CD4-positive, alpha-beta memory T cell (primary cell): ENCODE measurements around the gene S100A1. TPM values are rescaled to one million over a fixed set of nuclear protein-coding genes. Genes with fewer than 3 reads are reported as not detected.
"Not testable (repeated sequence)": the region's sequence is repeated elsewhere in the genome, so short reads cannot be mapped to it uniquely, and the experiment has no call there.

Experiments
- CTCF ChIA-PET: fragments of 350-600 bp; sonication (Branson Sonifier 250); formaldehyde crosslinking; loops from one replicate; lab custom pipeline; 2021; ENCODE audit warnings: inconsistent platforms; ENCODE audit not compliant: partially characterized antibody; lab: Charles Lee
- POLR2A ChIA-PET: fragments of 350-600 bp; sonication (Branson Sonifier 250); formaldehyde crosslinking; loops from one replicate; lab custom pipeline; 2021; ENCODE audit not compliant: partially characterized antibody; lab: Charles Lee
- DNase-seq, 5 donors: peaks; one replicate each; pipeline versions ENCODE4 v3.0.0 to v3.0.0-alpha.2; 2020 to 2022; ENCODE audit warnings: mixed read lengths in 1 of 5
- H3K27ac ChIP-seq: one replicate; pipeline ENCODE4 v1.7.0; 2013; ENCODE audit warnings: low read depth, low read length
- H3K27me3 ChIP-seq: 2 replicates; pipeline ENCODE4 v1.7.0; 2013; ENCODE audit warnings: mild to moderate bottlenecking, low read length, moderate library complexity; ENCODE audit not compliant: insufficient read depth
- H3K36me3 ChIP-seq: 2 replicates; pipeline ENCODE4 v1.7.0; 2013; ENCODE audit warnings: mild to moderate bottlenecking, low read length, moderate library complexity; ENCODE audit not compliant: insufficient read depth
- H3K4me1 ChIP-seq: 2 replicates; pipeline ENCODE4 v1.7.0; 2013; ENCODE audit warnings: mild to moderate bottlenecking, low read length, moderate library complexity; ENCODE audit not compliant: insufficient read depth
- H3K4me3 ChIP-seq, 2 donors: one replicate each; pipeline ENCODE4 v1.7.0; 2013; ENCODE audit warnings: low read length in 2 of 2, mild to moderate bottlenecking in 1 of 2
- H3K9me3 ChIP-seq, 2 donors: one replicate each; pipeline ENCODE4 v1.7.0; 2013; ENCODE audit warnings: low read length in 2 of 2, control low read depth in 1 of 2; ENCODE audit not compliant: control insufficient read depth in 1 of 2
- H3K27ac Mint-ChIP-seq, 7 donors: one replicate each; pipeline ENCODE4 v1.8.0; 2020 to 2021; ENCODE audit warnings: mixed read lengths in 7 of 7, mild to moderate bottlenecking in 6 of 7, inconsistent platforms in 3 of 7, moderate library complexity in 3 of 7
- H3K27me3 Mint-ChIP-seq, 2 donors: one replicate each; pipeline ENCODE4 v1.8.0; 2020 to 2021; ENCODE audit warnings: mixed read lengths in 2 of 2
- H3K36me3 Mint-ChIP-seq, 2 donors: one replicate each; pipeline ENCODE4 v1.8.0; 2020 to 2021; ENCODE audit warnings: mixed read lengths in 2 of 2, inconsistent platforms in 1 of 2, mild to moderate bottlenecking in 1 of 2
- H3K4me1 Mint-ChIP-seq, 4 donors: one replicate each; pipeline ENCODE4 v1.8.0; 2020 to 2021; ENCODE audit warnings: mixed read lengths in 4 of 4, mild to moderate bottlenecking in 1 of 4
- H3K4me3 Mint-ChIP-seq, 8 donors: one replicate each; pipeline ENCODE4 v1.8.0; 2020 to 2021; ENCODE audit warnings: mixed read lengths in 8 of 8, mild to moderate bottlenecking in 7 of 8, moderate library complexity in 6 of 8, inconsistent platforms in 3 of 8
- H3K9me3 Mint-ChIP-seq, 8 donors: one replicate each; pipeline ENCODE4 v1.8.0; 2020 to 2021; ENCODE audit warnings: mixed read lengths in 8 of 8, mild to moderate bottlenecking in 5 of 8, inconsistent platforms in 3 of 8, moderate library complexity in 1 of 8
- intact Hi-C: fragments of 100-400 bp; cut with micrococcal nuclease; formaldehyde crosslinking; loops from one replicate; pipeline ENCODE4 v1.15.1; 2023
- polyA plus RNA-seq, 2 donors: library from polyadenylated mRNA; unstranded; fragments of 300-500 nt; fragmentation: Illumina TruSeq; gene quantifications; one replicate each; pipeline ENCODE4 v1.2.3, GENCODE V29; 2021
- total RNA-seq, 2 experiments: library from RNA; stranded (reverse); gene quantifications; one replicate each; pipeline ENCODE4 v1.2.3, GENCODE V29; 2021

The S100A1 gene
- total and polyA plus RNA-seq, 4 experiments from 2014 or later: not detected

- intact Hi-C loops: no loop called here
- peak overlapping the region in 2 of 7 donors; percentile 68 to 72 for H3K27ac Mint-ChIP-seq
- Histone ChIP-seq H3K27me3 (no peaks in the 10 kb centered on the region), H3K36me3 (peaks cover 70% of the 10 kb centered on the region), H3K4me1 (peaks cover 26% of the 10 kb centered on the region), H3K27ac (peak overlapping the region; percentile 6), H3K4me3 (no peak overlapping the region), H3K9me3 (no peaks in the 10 kb centered on the region)
- H3K9me3 Mint-ChIP-seq: no peaks in the 10 kb centered on the region
- peaks cover 11 to 15% (median 13%) of the 10 kb centered on the region in 4 donors for H3K4me1 Mint-ChIP-seq
- no peaks in the 10 kb centered on the region for H3K27me3 Mint-ChIP-seq
- POLR2A ChIA-PET: interaction anchor here (1.1 to 2.2 kb wide), 2 partner anchors 9 to 33 kb away, joined by 5 read pairs; partner anchors contain the start of genes CHTOP and SNAPIN
- CTCF ChIA-PET: interaction anchor here (0.9 kb wide), 1 partner anchor 156 kb away, joined by 3 read pairs; no protein-coding TSS in a partner anchor
- no peak overlapping the region for H3K4me3 Mint-ChIP-seq
- no peak for DNase-seq
- H3K36me3 Mint-ChIP-seq: peaks cover 54 to 63% of the 10 kb centered on the region in 2 donors
Measured at GRCh38 chr1:153667439-153667838, 39.2 kb downstream of the S100A1 start.

DNA sequence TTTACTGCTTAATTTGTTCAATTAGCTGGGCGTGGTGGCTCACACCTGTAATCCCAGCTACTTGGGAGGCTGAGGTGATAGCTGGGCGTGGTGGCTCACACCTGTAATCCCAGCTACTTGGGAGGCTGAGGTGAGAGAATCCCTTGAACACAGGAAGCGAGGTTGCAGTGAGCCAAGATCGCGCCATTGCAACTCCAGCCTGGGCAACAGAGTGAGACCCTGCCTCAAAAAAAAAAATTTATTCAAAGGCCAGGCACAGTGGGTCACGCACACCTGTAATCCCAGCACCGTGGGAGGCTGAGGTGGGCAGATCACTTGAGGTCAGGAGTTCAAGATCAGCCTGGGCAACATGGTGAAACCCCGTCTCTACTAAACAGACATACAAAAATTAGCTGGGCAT, 40.4 kb downstream of the S100A1 start:
- Mint-ChIP-seq H3K36me3 (peaks cover 48 to 51% of the 10 kb centered on the region in 2 donors), H3K27ac (peak overlapping the region in 5 of 7 donors; percentile 32 to 68 (median 64)), H3K4me3 (peak overlapping the region in 6 of 8 donors; percentile 61 to 73 (median 69)), H3K4me1 (peaks cover 11 to 16% (median 13%) of the 10 kb centered on the region in 4 donors)
- DNase-seq, H3K9me3 ChIP-seq, H3K27ac ChIP-seq, intact Hi-C loops, H3K4me3 ChIP-seq, H3K27me3 ChIP-seq, H3K9me3 Mint-ChIP-seq, H3K27me3 Mint-ChIP-seq: not testable (repeated sequence)
- ChIA-PET POLR2A (interaction anchor here (0.7 to 2.2 kb wide), 3 partner anchors 10 to 136 kb away, joined by 3 to 7 read pairs (median 5); partner anchors contain the start of genes CHTOP and SNAPIN), CTCF (interaction anchor here (1.1 kb wide), 1 partner anchor 9 kb away, joined by 3 read pairs; no protein-coding TSS in a partner anchor)
- H3K36me3 ChIP-seq: peaks cover 58% of the 10 kb centered on the region
- H3K4me1 ChIP-seq: peaks cover 26% of the 10 kb centered on the region

GRCh38 chr1:153669606-153670005, 41.4 kb downstream of the S100A1 start:
- intact Hi-C loops: loop anchor here (2.0 kb wide), 3 partner anchors 137 to 939 kb away; partner anchors contain the start of genes ADAR and GATAD2B
- peak overlapping the region in 1 of 7 donors; percentile 83 for H3K27ac Mint-ChIP-seq

DNA sequence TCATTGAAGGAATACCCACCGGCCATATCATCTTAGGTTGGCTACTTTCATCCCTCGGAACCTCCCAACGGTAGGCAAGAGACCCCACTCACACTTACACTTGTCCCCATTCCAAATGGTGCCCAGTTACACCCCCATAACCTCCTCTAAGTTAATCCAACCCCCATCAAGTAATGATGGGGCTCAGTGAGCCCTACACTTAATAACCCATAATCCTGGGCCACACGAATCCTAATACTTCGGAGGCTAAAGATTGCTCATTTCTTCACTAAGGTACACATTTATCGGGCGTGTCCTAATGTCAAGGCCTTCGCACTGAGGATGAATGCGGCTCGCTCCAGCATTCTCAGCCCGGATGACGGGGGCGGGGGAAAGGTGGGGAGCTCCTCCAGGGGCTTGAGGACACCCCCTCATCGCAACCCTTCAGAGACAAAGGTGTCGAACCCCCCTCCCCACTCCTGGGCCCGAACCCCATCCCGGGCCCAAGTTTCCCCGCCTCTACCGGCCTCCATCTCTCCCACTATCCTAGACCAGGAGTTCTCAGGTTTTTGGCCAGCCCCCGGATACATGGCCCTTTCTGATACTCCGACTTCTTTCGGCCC, 42.1 kb downstream of the S100A1 start:
- POLR2A ChIA-PET: interaction anchor here (0.5 to 3.4 kb wide), 9 partner anchors 11 to 321 kb away, joined by 3 to 37 read pairs (median 6); partner anchors contain the start of genes CHTOP, INTS3, RPS27 and SNAPIN
- H3K4me3 Mint-ChIP-seq: no peak overlapping the region
- no peak for DNase-seq

More at GRCh38 chr1:153669606-153670005, 41.4 kb downstream of the S100A1 start:
- Histone ChIP-seq H3K4me1 (peaks cover 26% of the 10 kb centered on the region), H3K27ac (peak overlapping the region; percentile 90), H3K27me3 (no peaks in the 10 kb centered on the region), H3K9me3 (no peaks in the 10 kb centered on the region), H3K36me3 (peaks cover 49% of the 10 kb centered on the region), H3K4me3 (peak overlapping the region in 1 of 2 donors; percentile 72)
- H3K36me3 Mint-ChIP-seq: peaks cover 40 to 44% of the 10 kb centered on the region in 2 donors
- H3K4me3 Mint-ChIP-seq: no peak overlapping the region
- H3K4me1 Mint-ChIP-seq: peaks cover 11 to 16% (median 13%) of the 10 kb centered on the region in 4 donors
- H3K27me3 Mint-ChIP-seq: no peaks in the 10 kb centered on the region
- H3K9me3 Mint-ChIP-seq: no peaks in the 10 kb centered on the region
- ChIA-PET POLR2A (interaction anchor here (1.2 to 3.4 kb wide), 4 partner anchors 10 to 36 kb away, joined by 5 to 37 read pairs (median 10); partner anchors contain the start of genes CHTOP and SNAPIN), CTCF (interaction anchor here (1.1 kb wide), 1 partner anchor 8 kb away, joined by 3 read pairs; no protein-coding TSS in a partner anchor)
- no peak for DNase-seq

DNA sequence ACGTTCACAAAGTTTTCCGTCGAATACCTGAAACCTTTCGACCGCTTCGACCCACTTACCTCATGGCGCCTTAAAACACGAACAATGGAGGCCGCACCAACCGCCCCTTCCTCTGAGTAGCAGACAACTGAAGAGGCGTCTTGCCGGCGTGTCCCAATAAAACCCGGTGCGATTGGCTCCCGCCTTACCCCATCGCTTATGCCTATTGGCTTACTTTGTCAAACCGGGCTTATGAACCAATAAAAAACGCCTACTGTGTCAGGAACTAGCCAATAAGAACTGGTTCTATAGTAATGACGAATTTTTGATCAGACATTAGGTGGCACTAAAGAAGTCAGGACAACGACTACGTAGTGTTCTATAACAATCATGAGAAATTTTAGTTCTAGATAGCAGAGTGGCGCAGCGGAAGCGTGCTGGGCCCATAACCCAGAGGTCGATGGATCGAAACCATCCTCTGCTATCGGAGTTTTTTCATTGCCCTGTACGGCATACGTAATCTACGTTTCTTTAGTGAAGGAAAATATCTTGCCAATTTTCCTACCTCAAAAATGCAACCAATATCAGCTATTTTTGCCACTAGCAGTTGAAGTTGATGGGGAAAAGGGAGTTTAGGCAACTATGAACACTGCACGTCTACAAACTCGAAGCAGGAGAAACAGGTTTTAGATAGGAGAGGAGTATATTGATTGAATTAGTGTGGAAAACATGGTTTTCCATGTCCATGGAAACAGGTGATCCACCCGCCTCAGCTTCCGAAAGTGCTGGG, 42.8 kb downstream of the S100A1 start, which contains the start of gene ILF2:
Gene ILF2 (minus strand): TSS at position 135 of the 769 bp plus-strand sequence. CDS start 71 bp downstream, at position 64.
- Histone ChIP-seq H3K4me3 (peak within 1 kb of the TSS; percentile 72 to 98), H3K4me1 (peaks cover 26% of the 10 kb centered on the region), H3K27ac (peak within 1 kb of the TSS; percentile 90), H3K27me3 (no peaks in the 10 kb centered on the region), H3K36me3 (peaks cover 34% of the 10 kb centered on the region), H3K9me3 (no peaks in the 10 kb centered on the region)
- intact Hi-C loops: loop anchor here (1.0 to 2.0 kb wide), 9 partner anchors 13 to 938 kb away; partner anchors contain the start of genes ADAR, CHTOP, GATAD2B and HAX1
- DNase-seq: peak; percentile 96 to 100 (median 99)
- Mint-ChIP-seq H3K9me3 (no peaks in the 10 kb centered on the region), H3K27ac (peak within 1 kb of the TSS in 2 of 7 donors; percentile 68 to 77), H3K4me3 (no peak within 1 kb of the TSS), H3K4me1 (peaks cover 11 to 16% (median 13%) of the 10 kb centered on the region in 4 donors), H3K27me3 (no peaks in the 10 kb centered on the region), H3K36me3 (peaks cover 25 to 30% of the 10 kb centered on the region in 2 donors)
- CTCF ChIA-PET: interaction anchor here (0.6 to 1.9 kb wide), 3 partner anchors 53 to 113 kb away, joined by 3 to 5 read pairs (median 3); no protein-coding TSS in a partner anchor
- POLR2A ChIA-PET: interaction anchor here (0.7 to 3.4 kb wide), 18 partner anchors 12 to 320 kb away, joined by 3 to 37 read pairs (median 6); partner anchors contain the start of genes CHTOP, CREB3L4, CRTC2 and INTS3

More for the DNA sequence above, 42.1 kb downstream of the S100A1 start:
- Mint-ChIP-seq H3K27me3 (no peaks in the 10 kb centered on the region), H3K9me3 (no peaks in the 10 kb centered on the region), H3K4me1 (peaks cover 11 to 16% (median 13%) of the 10 kb centered on the region in 4 donors), H3K27ac (no peak overlapping the region), H3K36me3 (peaks cover 32 to 36% of the 10 kb centered on the region in 2 donors)
- H3K27me3 ChIP-seq: no peaks in the 10 kb centered on the region
- intact Hi-C loops: loop anchor here (2.0 kb wide), 3 partner anchors 138 to 938 kb away; partner anchors contain the start of genes ADAR and GATAD2B
- H3K27ac ChIP-seq: peak overlapping the region; percentile 90
- CTCF ChIA-PET: no interaction called here
- peak overlapping the region; percentile 72 to 93 for H3K4me3 ChIP-seq
- peaks cover 41% of the 10 kb centered on the region for H3K36me3 ChIP-seq
- H3K4me1 ChIP-seq: peaks cover 26% of the 10 kb centered on the region
- H3K9me3 ChIP-seq: no peaks in the 10 kb centered on the region

- POLR2A ChIA-PET: interaction anchor here (0.6 to 3.4 kb wide), 19 partner anchors 13 to 1044 kb away, joined by 3 to 37 read pairs (median 4); partner anchors contain the start of genes CHTOP, CREB3L4, CRTC2 and INTS3
- peaks cover 19 to 28% of the 10 kb centered on the region in 2 donors for H3K36me3 Mint-ChIP-seq
Measured at GRCh38 chr1:153671628-153672353, 43.6 kb downstream of the S100A1 start.

More at GRCh38 chr1:153671628-153672353, 43.6 kb downstream of the S100A1 start:
- H3K36me3 ChIP-seq: peaks cover 27% of the 10 kb centered on the region
- intact Hi-C loops: loop anchor here (1.0 to 2.0 kb wide), 9 partner anchors 13 to 937 kb away; partner anchors contain the start of genes ADAR, CHTOP, GATAD2B and HAX1
- peak overlapping the region; percentile 73 for H3K27ac ChIP-seq
- H3K4me3 Mint-ChIP-seq, H3K27me3 Mint-ChIP-seq, H3K27me3 ChIP-seq, H3K9me3 ChIP-seq, H3K9me3 Mint-ChIP-seq: not testable (repeated sequence)
- Mint-ChIP-seq H3K4me1 (peaks cover 11 to 16% (median 13%) of the 10 kb centered on the region in 4 donors), H3K27ac (peak overlapping the region in 4 of 7 donors; percentile 61 to 77 (median 69))
- peak overlapping the region; percentile 47 to 98 for H3K4me3 ChIP-seq
- CTCF ChIA-PET: interaction anchor here (0.6 to 1.9 kb wide), 10 partner anchors 9 to 140 kb away, joined by 3 to 6 read pairs (median 3); partner anchors contain the start of genes CHTOP, INTS3 and SLC27A3
- DNase-seq: peak in 1 of 5 donors; percentile 66
- peaks cover 26% of the 10 kb centered on the region for H3K4me1 ChIP-seq
